Naive thymus-derived CD4-positive, alpha-beta T cell (primary cell): ENCODE measurements around the gene TEF. TPM values are rescaled to one million over a fixed set of nuclear protein-coding genes. Genes with fewer than 3 reads are reported as not detected.

Experiments
- ATAC-seq: fragments of 150-1000 bp; cut with Tn5 transposase; 2 replicates; pipeline ENCODE4 v1.10.0; 2021; ENCODE audit warnings: mild to moderate bottlenecking, moderate library complexity
- CTCF ChIA-PET: fragments of 350-600 bp; sonication (Branson Sonifier 250); formaldehyde crosslinking; loops from one replicate; lab custom pipeline; 2021; ENCODE audit warnings: antibody characterized with exemption; lab: Charles Lee
- POLR2A ChIA-PET: fragments of 350-600 bp; sonication (Branson Sonifier 250); formaldehyde crosslinking; loops from one replicate; lab custom pipeline; 2021; ENCODE audit warnings: antibody characterized with exemption, inconsistent platforms; lab: Charles Lee
- DNase-seq, 9 donors: peaks; one replicate each; pipeline versions ENCODE4 v3.0.0 to v3.0.0-alpha.2; 2020 to 2022; ENCODE audit warnings: mixed read lengths in 1 of 9
- H3K27ac ChIP-seq: one replicate; pipeline ENCODE4 v1.7.0; 2013; ENCODE audit warnings: mild to moderate bottlenecking, low read depth, low read length, moderate library complexity
- H3K27me3 ChIP-seq, 2 donors: one replicate each; pipeline ENCODE4 v1.7.0; 2013; ENCODE audit warnings: low read length in 2 of 2, mild to moderate bottlenecking in 2 of 2, moderate library complexity in 2 of 2; ENCODE audit not compliant: control insufficient read depth in 2 of 2, insufficient read depth in 2 of 2
- H3K36me3 ChIP-seq, 3 experiments: 1 replicate in 2 of 3; 2 replicates in 1 of 3; pipeline ENCODE4 v1.7.0; 2013; ENCODE audit warnings: low read length in 3 of 3, mild to moderate bottlenecking in 3 of 3, moderate library complexity in 1 of 3; ENCODE audit not compliant: insufficient read depth in 3 of 3, control insufficient read depth in 2 of 3
- H3K4me1 ChIP-seq, 2 donors: one replicate each; pipeline ENCODE4 v1.7.0; 2013; ENCODE audit warnings: low read length in 2 of 2, mild to moderate bottlenecking in 2 of 2, moderate library complexity in 1 of 2; ENCODE audit not compliant: control insufficient read depth in 2 of 2, insufficient read depth in 2 of 2
- H3K4me3 ChIP-seq: 2 replicates; pipeline ENCODE4 v1.7.0; 2013; ENCODE audit warnings: mild to moderate bottlenecking, low read length
- H3K9me3 ChIP-seq, 3 experiments: 1 replicate in 2 of 3; 2 replicates in 1 of 3; pipeline ENCODE4 v1.7.0; 2013; ENCODE audit warnings: low read length in 3 of 3; ENCODE audit not compliant: control insufficient read depth in 2 of 3
- H3K27ac Mint-ChIP-seq, 9 donors: one replicate each; pipeline ENCODE4 v1.8.0; 2020 to 2022; ENCODE audit warnings: mixed read lengths in 9 of 9, mild to moderate bottlenecking in 8 of 9, moderate library complexity in 5 of 9, inconsistent platforms in 2 of 9
- H3K27me3 Mint-ChIP-seq, 5 donors: one replicate each; pipeline ENCODE4 v1.8.0; 2021 to 2022; ENCODE audit warnings: mixed read lengths in 5 of 5, mild to moderate bottlenecking in 1 of 5
- H3K36me3 Mint-ChIP-seq, 5 donors: one replicate each; pipeline ENCODE4 v1.8.0; 2020 to 2022; ENCODE audit warnings: mixed read lengths in 5 of 5, mild to moderate bottlenecking in 3 of 5, inconsistent platforms in 1 of 5
- H3K4me1 Mint-ChIP-seq, 7 donors: one replicate each; pipeline ENCODE4 v1.8.0; 2020 to 2022; ENCODE audit warnings: mixed read lengths in 7 of 7, mild to moderate bottlenecking in 3 of 7, inconsistent platforms in 1 of 7
- H3K4me3 Mint-ChIP-seq, 10 donors: one replicate each; pipeline ENCODE4 v1.8.0; 2020 to 2022; ENCODE audit warnings: mild to moderate bottlenecking in 10 of 10, mixed read lengths in 10 of 10, moderate library complexity in 6 of 10, inconsistent platforms in 2 of 10
- H3K9me3 Mint-ChIP-seq, 11 donors: one replicate each; pipeline ENCODE4 v1.8.0; 2020 to 2022; ENCODE audit warnings: mixed read lengths in 11 of 11, mild to moderate bottlenecking in 4 of 11, inconsistent platforms in 1 of 11, moderate library complexity in 1 of 11
- intact Hi-C, 2 donors: fragments of 100-400 bp; cut with micrococcal nuclease; formaldehyde crosslinking; loops; one replicate each; pipeline ENCODE4 v1.15.1; 2023
- polyA plus RNA-seq, 2 donors: library from polyadenylated mRNA; unstranded; fragments of 300-500 nt; fragmentation: Illumina TruSeq; gene quantifications; one replicate each; pipeline ENCODE4 v1.2.3, GENCODE V29; 2021
- total RNA-seq, 6 experiments: library from RNA in 5 of 6; stranded (reverse) in 5 of 6; gene quantifications; 1 replicate in 5 of 6; 2 replicates in 1 of 6; pipeline ENCODE4 v1.2.3 and lab custom pipeline; 2021 to 2026

The TEF gene
- total RNA-seq (1 to 10 TPM; 3.8 to 8.4 (median 6.2) TPM), polyA plus RNA-seq (1 to 10 TPM; 3.5 to 6.4 TPM), total RNA-seq (lab: John Stamatoyannopoulos, UW) (11.8 reads per million, percentile 39 among the genes with 10 or more reads in this experiment)

GRCh38 chr22:41381329-41382097 is at the start of gene TEF:
TSS of gene TEF (plus strand) at chr22:41381942. CDS start at chr22:41382045, 103 bp downstream.
- H3K9me3 ChIP-seq = no peaks in the 10 kb centered on the region
- peak; percentile 97 to 99 (median 98) for DNase-seq
- ChIA-PET CTCF (interaction anchor here (0.7 to 3.7 kb wide), 4 partner anchors 10 to 80 kb away, joined by 3 to 15 read pairs (median 4); partner anchors contain the start of gene ZC3H7B), POLR2A (interaction anchor here (0.6 to 3.2 kb wide), 23 partner anchors 8 to 745 kb away, joined by 3 to 24 read pairs (median 4); partner anchors contain the start of genes ACO2, EP300, MRTFA and PHF5A)
- Mint-ChIP-seq H3K36me3 (no peaks in the 10 kb centered on the region), H3K4me1 (peaks cover 5 to 29% (median 19%) of the 10 kb centered on the region in 7 donors), H3K27me3 (peaks cover 0 to 5% (median 0%) of the 10 kb centered on the region in 5 donors), H3K4me3 (peak within 1 kb of the TSS; percentile 90 to 97 (median 94)), H3K9me3 (no peaks in the 10 kb centered on the region), H3K27ac (peak within 1 kb of the TSS; percentile 94 to 99 (median 98))
- peaks cover 5 to 14% of the 10 kb centered on the region in 2 donors for H3K4me1 ChIP-seq
- H3K36me3 ChIP-seq = no peaks in the 10 kb centered on the region
- peak; percentile 89 for ATAC-seq
- peak within 1 kb of the TSS; percentile 86 for H3K4me3 ChIP-seq
- intact Hi-C loops = loop anchor here (1.0 to 10.0 kb wide), 20 partner anchors 23 to 1633 kb away; partner anchors contain the start of genes DESI1 (in 2 of the 2), L3MBTL2 (in 2 of the 2), RANGAP1 (in 2 of the 2) and RBX1 (in 2 of the 2)
- no peaks in the 10 kb centered on the region for H3K27me3 ChIP-seq
- H3K27ac ChIP-seq = peak within 1 kb of the TSS; percentile 95

DNA sequence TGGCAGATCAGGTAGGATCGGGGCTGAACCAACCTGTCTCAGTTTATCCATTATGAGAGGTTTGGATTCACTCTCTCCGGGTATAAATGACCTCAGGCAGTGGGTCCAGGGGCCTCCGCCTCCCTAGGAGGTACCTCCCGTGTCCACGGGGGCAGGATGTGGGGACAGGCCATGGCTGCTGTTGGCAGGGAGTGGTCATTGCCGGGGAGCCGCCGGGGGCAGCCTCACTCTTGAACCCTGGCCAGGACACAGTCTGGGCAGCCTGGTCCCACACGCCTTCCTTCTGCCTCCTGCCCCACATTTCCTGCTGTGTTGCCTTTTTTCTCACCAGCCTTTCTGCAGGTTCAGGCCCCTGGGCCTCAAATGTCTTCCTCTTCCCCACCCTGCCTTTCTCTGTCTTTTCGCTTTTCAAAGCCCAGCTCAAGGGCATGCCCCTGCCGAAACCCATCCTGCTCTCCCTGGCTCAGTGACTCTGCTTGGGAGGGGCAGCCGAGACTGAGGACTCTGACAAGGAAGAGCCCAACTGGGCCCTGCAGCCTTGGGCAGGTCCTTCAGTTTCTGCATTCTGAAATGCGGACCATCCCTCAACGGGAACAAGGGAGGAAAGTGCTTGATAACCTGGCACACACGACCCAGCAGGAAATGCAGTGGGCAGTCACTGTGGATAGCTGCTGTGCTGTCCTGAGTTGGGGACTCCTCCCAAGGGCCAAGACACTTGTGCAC is 49.4 kb upstream of the TEF start:
- H3K9me3 ChIP-seq = no peaks in the 10 kb centered on the region
- ChIA-PET CTCF (no interaction called here), POLR2A (no interaction called here)
- no peak for DNase-seq
- Mint-ChIP-seq H3K27me3 (no peaks in the 10 kb centered on the region), H3K4me1 (peaks cover 8 to 26% (median 14%) of the 10 kb centered on the region in 7 donors), H3K36me3 (peaks cover under 1 to 20% (median 4%) of the 10 kb centered on the region in 5 donors), H3K9me3 (no peaks in the 10 kb centered on the region), H3K27ac (no peak overlapping the region), H3K4me3 (no peak overlapping the region)
- peaks cover 0 to 66% (median 5%) of the 10 kb centered on the region in 3 experiments for H3K36me3 ChIP-seq
- no peaks in the 10 kb centered on the region for H3K27me3 ChIP-seq
- intact Hi-C loops = no loop called here
- H3K4me1 ChIP-seq = no peaks in the 10 kb centered on the region
- no peak for ATAC-seq
- H3K27ac ChIP-seq = no peak overlapping the region
- H3K4me3 ChIP-seq = no peak overlapping the region

- H3K4me1 ChIP-seq = no peaks in the 10 kb centered on the region
- Mint-ChIP-seq H3K9me3 (no peaks in the 10 kb centered on the region), H3K4me3 (no peak overlapping the region), H3K36me3 (peaks cover 0 to 19% (median 4%) of the 10 kb centered on the region in 5 donors), H3K4me1 (peaks cover 8 to 26% (median 14%) of the 10 kb centered on the region in 7 donors), H3K27ac (peak overlapping the region in 5 of 9 donors; percentile 13 to 63 (median 47)), H3K27me3 (no peaks in the 10 kb centered on the region)
- H3K9me3 ChIP-seq = no peaks in the 10 kb centered on the region
- no peaks in the 10 kb centered on the region for H3K27me3 ChIP-seq
- no peak overlapping the region for H3K4me3 ChIP-seq
- intact Hi-C loops = no loop called here
- ATAC-seq = no peak
- ChIA-PET CTCF (no interaction called here), POLR2A (interaction anchor here (0.7 to 0.9 kb wide), 2 partner anchors 47 to 354 kb away, joined by 3 read pairs; partner anchors contain the start of gene SNU13)
- DNase-seq = no peak
- peaks cover 0 to 62% (median 9%) of the 10 kb centered on the region in 3 experiments for H3K36me3 ChIP-seq
- no peak overlapping the region for H3K27ac ChIP-seq
Observed at GRCh38 chr22:41333806-41334205, 47.9 kb upstream of the TEF start.

GRCh38 chr22:41334215-41334614 is 47.5 kb upstream of the TEF start:
- POLR2A ChIA-PET = interaction anchor here (0.9 kb wide), 1 partner anchor 47 kb away, joined by 3 read pairs; no protein-coding TSS in a partner anchor
- DNase-seq = no peak
- Mint-ChIP-seq H3K4me1 (peaks cover 8 to 26% (median 14%) of the 10 kb centered on the region in 7 donors), H3K4me3 (no peak overlapping the region), H3K9me3 (no peaks in the 10 kb centered on the region), H3K27me3 (no peaks in the 10 kb centered on the region), H3K36me3 (peaks cover 0 to 19% (median 4%) of the 10 kb centered on the region in 5 donors), H3K27ac (peak overlapping the region in 1 of 9 donors; percentile 13)
- no peak for ATAC-seq
- Histone ChIP-seq H3K9me3 (no peaks in the 10 kb centered on the region), H3K4me3 (no peak overlapping the region), H3K27me3 (no peaks in the 10 kb centered on the region), H3K4me1 (no peaks in the 10 kb centered on the region), H3K36me3 (peaks cover 0 to 66% (median 9%) of the 10 kb centered on the region in 3 experiments), H3K27ac (no peak overlapping the region)
- intact Hi-C loops = no loop called here
- CTCF ChIA-PET = no interaction called here

- intact Hi-C loops = no loop called here
- no peak for ATAC-seq
- Histone ChIP-seq H3K9me3 (no peaks in the 10 kb centered on the region), H3K27me3 (no peaks in the 10 kb centered on the region), H3K36me3 (peaks cover 0 to 69% (median 7%) of the 10 kb centered on the region in 3 experiments), H3K4me3 (no peak overlapping the region), H3K27ac (no peak overlapping the region), H3K4me1 (no peaks in the 10 kb centered on the region)
- Mint-ChIP-seq H3K36me3 (peaks cover 0 to 19% (median 4%) of the 10 kb centered on the region in 5 donors), H3K4me3 (peak overlapping the region in 2 of 10 donors; percentile 49 to 52), H3K27me3 (no peaks in the 10 kb centered on the region), H3K4me1 (peaks cover 8 to 26% (median 14%) of the 10 kb centered on the region in 7 donors), H3K27ac (peak overlapping the region in 4 of 9 donors; percentile 17 to 87 (median 78)), H3K9me3 (no peaks in the 10 kb centered on the region)
- ChIA-PET CTCF (no interaction called here), POLR2A (no interaction called here)
- no peak for DNase-seq
Observed at GRCh38 chr22:41334951-41335635, 46.6 kb upstream of the TEF start.
